Progenitor cell of endocrine pancreas (in vitro differentiated cells): ENCODE measurements around the gene CHTF18. TPM values are rescaled to one million over a fixed set of nuclear protein-coding genes. Genes with fewer than 3 reads are reported as not detected.

Source experiments
- DNase-seq: peaks from one replicate; pipeline ENCODE4 v3.0.0; 2021; ENCODE audit warnings: low spot score; ENCODE audit not compliant: unreplicated experiment
- H3K27ac Mint-ChIP-seq: 2 replicates; pipeline ENCODE4 v1.8.0; 2021; ENCODE audit warnings: mild to moderate bottlenecking, moderate library complexity, mixed read lengths
- H3K27me3 Mint-ChIP-seq: 2 replicates; pipeline ENCODE4 v1.8.0; 2021; ENCODE audit warnings: mixed read lengths
- H3K36me3 Mint-ChIP-seq: 2 replicates; pipeline ENCODE4 v1.8.0; 2022; ENCODE audit warnings: mixed read lengths; ENCODE audit not compliant: insufficient read depth
- H3K4me1 Mint-ChIP-seq: 2 replicates; pipeline ENCODE4 v1.8.0; 2021; ENCODE audit warnings: low read depth, mixed read lengths
- H3K4me3 Mint-ChIP-seq: 2 replicates; pipeline ENCODE4 v1.8.0; 2021; ENCODE audit warnings: low read depth, mild to moderate bottlenecking, moderate library complexity, mixed read lengths
- H3K9me3 Mint-ChIP-seq: 2 replicates; pipeline ENCODE4 v1.8.0; 2021; ENCODE audit warnings: low read depth, mixed read lengths
- CTCF ChIP-seq: fragments of 200-600 bp; sonication (generic); IDR thresholded peaks from one replicate; pipeline ENCODE4 v1.5.0; 2021; ENCODE audit warnings: antibody characterized with exemption, mild to moderate bottlenecking; ENCODE audit not compliant: unreplicated experiment
- microRNA-seq: library from miRNA; unstranded; fragments of <30 nt; microRNA quantifications from one replicate; pipeline ENCODE4 v1.1.0, GENCODE V29; 2020; ENCODE audit warnings: borderline number of aligned reads; ENCODE audit not compliant: unreplicated experiment
- total RNA-seq: library from RNA; stranded (reverse); gene quantifications from 2 replicates; pipeline ENCODE4 v1.2.1, GENCODE V29; 2021

CHTF18 gene
- total RNA-seq, 1 donor from 2014 or later = 99.3 TPM

- peaks cover 4% of the 10 kb centered on the region for H3K36me3 Mint-ChIP-seq
- no peak overlapping the region for H3K27ac Mint-ChIP-seq
- no peak for DNase-seq
- no peak for TF ChIP-seq CTCF
- H3K4me3 Mint-ChIP-seq = no peak overlapping the region
- H3K4me1 Mint-ChIP-seq = no peaks in the 10 kb centered on the region
- peaks cover 5% of the 10 kb centered on the region for H3K9me3 Mint-ChIP-seq
- no peaks in the 10 kb centered on the region for H3K27me3 Mint-ChIP-seq
Observed at GRCh38 chr16:842711-843560, 54.5 kb downstream of the CHTF18 start.

DNA sequence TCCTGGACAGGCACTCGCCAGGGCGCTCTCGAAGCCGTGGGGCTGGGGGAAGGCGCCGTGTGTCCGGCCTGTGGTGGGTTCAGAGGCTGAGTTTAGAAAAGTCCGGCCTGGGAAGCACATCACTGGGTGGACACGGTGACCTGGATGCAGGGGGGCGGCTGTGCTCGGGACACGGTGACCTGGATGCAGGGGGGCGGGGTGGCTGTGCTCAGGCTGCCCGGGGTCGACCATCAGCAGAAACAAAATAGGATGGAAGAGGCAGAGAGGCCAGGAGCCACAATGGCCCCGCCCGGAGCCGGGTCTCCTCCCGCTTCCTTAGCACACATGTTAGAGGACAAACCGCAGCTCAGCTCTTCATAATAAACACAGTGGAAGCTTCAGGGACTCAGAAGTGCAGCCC is 55.4 kb downstream of the CHTF18 start:
- Mint-ChIP-seq H3K27me3 (no peaks in the 10 kb centered on the region), H3K9me3 (peaks cover 3% of the 10 kb centered on the region), H3K27ac (no peak overlapping the region), H3K4me3 (no peak overlapping the region), H3K4me1 (no peaks in the 10 kb centered on the region), H3K36me3 (peaks cover 3% of the 10 kb centered on the region)
- TF ChIP-seq CTCF = no peak
- no peak for DNase-seq

- no peak for DNase-seq
- Mint-ChIP-seq H3K4me3 (no peak overlapping the region), H3K27ac (no peak overlapping the region), H3K27me3 (no peaks in the 10 kb centered on the region), H3K9me3 (peaks cover 8% of the 10 kb centered on the region), H3K36me3 (peaks cover 6% of the 10 kb centered on the region), H3K4me1 (no peaks in the 10 kb centered on the region)
- TF ChIP-seq CTCF = no peak
Observed at GRCh38 chr16:844638-845350, 56.4 kb downstream of the CHTF18 start.

- no peak for TF ChIP-seq CTCF
- DNase-seq = no peak
- peaks cover 13% of the 10 kb centered on the region for H3K9me3 Mint-ChIP-seq
- H3K4me1 Mint-ChIP-seq = no peaks in the 10 kb centered on the region
- no peaks in the 10 kb centered on the region for H3K27me3 Mint-ChIP-seq
- H3K4me3 Mint-ChIP-seq = no peak overlapping the region
- no peak overlapping the region for H3K27ac Mint-ChIP-seq
- H3K36me3 Mint-ChIP-seq = peaks cover 12% of the 10 kb centered on the region
Observed at GRCh38 chr16:845351-845745, 56.9 kb downstream of the CHTF18 start.

GRCh38 chr16:847151-847550 is 58.7 kb downstream of the CHTF18 start:
- H3K4me3 Mint-ChIP-seq = no peak overlapping the region
- TF ChIP-seq CTCF = no peak
- H3K36me3 Mint-ChIP-seq = peaks cover 17% of the 10 kb centered on the region
- no peak overlapping the region for H3K27ac Mint-ChIP-seq
- DNase-seq = no peak
- no peaks in the 10 kb centered on the region for H3K4me1 Mint-ChIP-seq
- H3K27me3 Mint-ChIP-seq = no peaks in the 10 kb centered on the region
- H3K9me3 Mint-ChIP-seq = peaks cover 19% of the 10 kb centered on the region

Small RNA genes lying within 50 kb of the gene (microRNA-seq; reads per million reads assigned to microRNA genes)
- gene MIR662 = not detected

Other genes starting within 250 kb of the CHTF18 start
- not detected in 2 replicates for gene PRR35, start 228.2 kb upstream of the CHTF18 start, total RNA-seq
- gene NHLRC4, start 221.6 kb upstream of the CHTF18 start, total RNA-seq = 0.51 and 1.4 TPM in 2 replicates
- gene PIGQ, start 218.7 kb upstream of the CHTF18 start, total RNA-seq = 109 TPM in 2 replicates
- 29.0 and 30.6 TPM in 2 replicates for gene RAB40C, start 198.6 kb upstream of the CHTF18 start, total RNA-seq
- 37.2 and 42.8 TPM in 2 replicates for gene WFIKKN1, start 157.6 kb upstream of the CHTF18 start, total RNA-seq
- gene METTL26, start 152.3 kb upstream of the CHTF18 start, total RNA-seq = 59.3 and 64.0 TPM in 2 replicates
- 26.3 and 31.4 TPM in 2 replicates for gene MCRIP2, start 146.8 kb upstream of the CHTF18 start, total RNA-seq
- 109 and 117 TPM in 2 replicates for gene WDR90, start 139.3 kb upstream of the CHTF18 start, total RNA-seq
- gene RHOT2, start 120.5 kb upstream of the CHTF18 start, total RNA-seq = 153 and 167 TPM in 2 replicates
- gene RHBDL1, start 112.9 kb upstream of the CHTF18 start, total RNA-seq = 5.0 and 5.2 TPM in 2 replicates
- gene STUB1, start 108.2 kb upstream of the CHTF18 start, total RNA-seq = 76.8 and 87.1 TPM in 2 replicates
- gene JMJD8, start 104.3 kb upstream of the CHTF18 start, total RNA-seq = 52.2 and 55.1 TPM in 2 replicates
- gene WDR24, start 98.2 kb upstream of the CHTF18 start, total RNA-seq = 18.1 and 18.9 TPM in 2 replicates
- 4.3 TPM in 2 replicates for gene FBXL16, start 82.8 kb upstream of the CHTF18 start, total RNA-seq
- gene METRN, start 73.5 kb upstream of the CHTF18 start, total RNA-seq = 98.6 and 107 TPM in 2 replicates
- gene ANTKMT, start 67.5 kb upstream of the CHTF18 start, total RNA-seq = 44.2 and 44.9 TPM in 2 replicates
- gene CCDC78, start 62.2 kb upstream of the CHTF18 start, total RNA-seq = 2.5 and 3.2 TPM in 2 replicates
- 8.1 and 9.2 TPM in 2 replicates for gene HAGHL, start 61.5 kb upstream of the CHTF18 start, total RNA-seq
- 44.0 and 46.5 TPM in 2 replicates for gene CIAO3, start 47.6 kb upstream of the CHTF18 start, total RNA-seq
- 0.50 TPM in 1 of 2 replicates, not detected in the other for gene MSLN, start 27.9 kb upstream of the CHTF18 start, total RNA-seq
- 23.5 and 26.8 TPM in 2 replicates for gene RPUSD1, start 239 bp upstream of the CHTF18 start, total RNA-seq
- gene GNG13, start 12.1 kb downstream of the CHTF18 start, total RNA-seq = not detected in 2 replicates
- gene LMF1, start 182.4 kb downstream of the CHTF18 start, total RNA-seq = 26.2 and 28.2 TPM in 2 replicates
- gene SOX8, start 193.2 kb downstream of the CHTF18 start, total RNA-seq = 6.7 and 7.1 TPM in 2 replicates